NB4 (cell line): Measurements from ENCODE around the gene ANKRD42.

Experiments used
- CTCF ChIP-seq: IDR thresholded peaks from one replicate; pipeline ENCODE4 v1.5.1; 2012; ENCODE audit warnings: low read depth, low read length
- POLR2A ChIP-seq: IDR thresholded peaks from 2 replicates; pipeline ENCODE4 v1.6.1; 2011; ENCODE audit warnings: mild to moderate bottlenecking; ENCODE audit not compliant: insufficient read length; ENCODE audit errors: extremely low read depth

- TF ChIP-seq POLR2A (no peak), CTCF (no peak)
Measured at GRCh38 chr11:83181815-83182214, 11.7 kb upstream of the ANKRD42 start.
